ENCODE data around the gene AATK.

The AATK gene

DNA sequence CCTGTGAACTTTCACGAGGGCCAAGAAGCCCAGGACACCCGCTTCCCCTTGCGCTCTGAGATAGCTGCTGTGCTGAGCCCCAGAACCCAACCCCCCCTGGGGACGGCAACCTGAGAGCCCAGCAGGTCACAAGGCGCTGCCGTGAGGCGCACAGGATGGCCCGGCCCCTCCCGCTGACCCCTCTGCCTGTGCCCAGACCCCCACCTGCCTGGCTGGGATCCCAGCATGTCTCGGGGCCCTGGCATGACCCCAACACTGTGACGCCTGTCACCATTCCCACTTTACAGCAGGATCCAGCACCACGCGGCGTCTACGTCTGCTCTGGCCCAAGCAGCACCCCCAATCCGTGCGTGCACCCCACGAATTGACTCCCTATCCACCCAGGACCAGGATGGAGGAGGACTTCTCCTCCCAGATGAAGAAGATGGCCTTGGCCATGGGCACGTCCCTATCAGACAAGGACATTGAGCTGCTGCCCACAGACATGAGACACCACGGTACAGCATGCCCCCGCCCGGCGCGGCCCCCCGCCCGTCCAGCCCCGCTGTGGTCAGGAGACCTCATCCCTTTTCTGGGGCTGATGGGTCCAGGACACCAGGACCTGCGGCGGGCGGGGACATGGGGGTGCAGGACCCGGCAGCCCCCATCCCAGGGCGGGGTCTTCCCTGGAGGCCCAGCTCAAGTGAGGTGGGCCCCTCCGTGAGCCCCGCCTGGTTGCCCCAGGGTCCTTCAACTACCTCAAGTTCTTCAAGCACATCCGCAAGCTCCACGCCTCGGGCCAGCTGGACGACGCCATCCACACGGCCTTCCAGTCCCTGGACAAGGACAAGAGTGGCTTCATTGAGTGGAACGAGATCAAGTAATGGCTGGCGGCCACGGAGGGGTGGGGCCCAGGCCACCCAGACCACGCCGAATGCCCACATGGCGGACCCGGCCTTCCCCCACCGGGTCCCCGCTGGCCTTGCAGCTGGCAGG lies 15.1 kb upstream of the AATK start:
- DNase-seq, result no peak

DNA sequence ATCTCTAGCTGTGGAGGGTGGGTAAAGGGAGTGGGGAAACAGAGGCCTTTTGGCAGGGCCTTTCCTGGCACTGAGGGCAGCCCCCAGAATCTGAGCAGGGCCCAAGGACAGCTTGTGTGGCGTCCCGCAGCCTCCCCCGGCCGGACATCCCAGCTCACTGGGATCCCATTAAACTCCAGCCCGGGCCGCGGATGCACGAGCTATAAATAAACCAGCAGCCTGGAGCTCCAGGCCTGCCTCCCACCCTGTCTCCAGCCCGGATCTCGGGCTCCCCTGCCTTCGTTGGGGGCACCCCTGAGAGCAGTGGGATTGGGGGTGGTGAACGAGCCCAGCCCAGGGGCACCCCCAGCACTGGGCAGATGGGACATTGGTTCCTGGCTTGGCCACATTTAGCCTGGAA lies 13.8 kb upstream of the AATK start:
- H3K9me3 ChIP-seq, result no peaks in the 10 kb centered on the region
- H3K36me3 ChIP-seq, result no peaks in the 10 kb centered on the region
- H3K4me1 ChIP-seq, result no peaks in the 10 kb centered on the region
- intact Hi-C loops (cut with DNase I; ENCODE audit: low total_unique reads), result no loop called here
- TF ChIP-seq, protein P1, sequence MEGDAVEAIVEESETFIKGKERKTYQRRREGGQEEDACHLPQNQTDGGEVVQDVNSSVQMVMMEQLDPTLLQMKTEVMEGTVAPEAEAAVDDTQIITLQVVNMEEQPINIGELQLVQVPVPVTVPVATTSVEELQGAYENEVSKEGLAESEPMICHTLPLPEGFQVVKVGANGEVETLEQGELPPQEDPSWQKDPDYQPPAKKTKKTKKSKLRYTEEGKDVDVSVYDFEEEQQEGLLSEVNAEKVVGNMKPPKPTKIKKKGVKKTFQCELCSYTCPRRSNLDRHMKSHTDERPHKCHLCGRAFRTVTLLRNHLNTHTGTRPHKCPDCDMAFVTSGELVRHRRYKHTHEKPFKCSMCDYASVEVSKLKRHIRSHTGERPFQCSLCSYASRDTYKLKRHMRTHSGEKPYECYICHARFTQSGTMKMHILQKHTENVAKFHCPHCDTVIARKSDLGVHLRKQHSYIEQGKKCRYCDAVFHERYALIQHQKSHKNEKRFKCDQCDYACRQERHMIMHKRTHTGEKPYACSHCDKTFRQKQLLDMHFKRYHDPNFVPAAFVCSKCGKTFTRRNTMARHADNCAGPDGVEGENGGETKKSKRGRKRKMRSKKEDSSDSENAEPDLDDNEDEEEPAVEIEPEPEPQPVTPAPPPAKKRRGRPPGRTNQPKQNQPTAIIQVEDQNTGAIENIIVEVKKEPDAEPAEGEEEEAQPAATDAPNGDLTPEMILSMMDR (IDR thresholded peaks at IDR 0.05), result no peak
- H3K27ac ChIP-seq, result no peak overlapping the region
- no peak for DNase-seq
- H3K4me3 ChIP-seq, result no peak overlapping the region
- peaks cover 0 to 52% of the 10 kb centered on the region in 2 donors for H3K27me3 ChIP-seq

More for the DNA sequence above, 15.1 kb upstream of the AATK start:
- TF ChIP-seq, protein P1 (IDR thresholded peaks at IDR 0.05), result no peak
- no peak overlapping the region for H3K4me3 ChIP-seq
- no peaks in the 10 kb centered on the region for H3K4me1 ChIP-seq
- peaks cover 0 to 58% of the 10 kb centered on the region in 2 donors for H3K27me3 ChIP-seq
- intact Hi-C loops (cut with DNase I; ENCODE audit: low total_unique reads), result no loop called here
- no peaks in the 10 kb centered on the region for H3K36me3 ChIP-seq
- no peak overlapping the region for H3K27ac ChIP-seq
- no peaks in the 10 kb centered on the region for H3K9me3 ChIP-seq

DNA sequence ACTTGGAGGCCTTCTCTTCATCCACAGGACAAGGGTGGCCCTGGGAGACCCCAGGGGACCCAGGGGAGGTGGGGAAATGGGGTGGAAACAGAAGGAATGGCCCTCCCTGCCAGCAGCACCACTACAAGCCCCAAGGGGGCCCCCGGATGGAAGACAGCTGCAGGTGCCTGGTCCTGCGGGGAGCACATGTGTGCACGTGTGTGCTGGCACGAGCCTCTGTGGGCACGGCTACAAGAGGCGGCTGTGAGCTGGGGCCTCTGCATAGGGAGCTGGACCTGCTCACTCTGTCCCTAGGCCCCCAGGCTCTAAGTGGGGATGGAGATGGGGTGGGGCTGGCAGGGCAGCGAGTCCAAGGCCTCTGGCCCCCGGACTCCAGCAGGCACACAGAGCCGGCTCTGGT lies 13.2 kb upstream of the AATK start:
- H3K4me1 ChIP-seq, result no peaks in the 10 kb centered on the region
- intact Hi-C loops (cut with DNase I; ENCODE audit: low total_unique reads), result no loop called here
- TF ChIP-seq, protein P1 (IDR thresholded peaks at IDR 0.05), result no peak
- no peaks in the 10 kb centered on the region for H3K9me3 ChIP-seq
- H3K27ac ChIP-seq, result no peak overlapping the region
- H3K4me3 ChIP-seq, result no peak overlapping the region
- DNase-seq, result no peak
- peaks cover 0 to 49% of the 10 kb centered on the region in 2 donors for H3K27me3 ChIP-seq
- H3K36me3 ChIP-seq, result no peaks in the 10 kb centered on the region

DNA sequence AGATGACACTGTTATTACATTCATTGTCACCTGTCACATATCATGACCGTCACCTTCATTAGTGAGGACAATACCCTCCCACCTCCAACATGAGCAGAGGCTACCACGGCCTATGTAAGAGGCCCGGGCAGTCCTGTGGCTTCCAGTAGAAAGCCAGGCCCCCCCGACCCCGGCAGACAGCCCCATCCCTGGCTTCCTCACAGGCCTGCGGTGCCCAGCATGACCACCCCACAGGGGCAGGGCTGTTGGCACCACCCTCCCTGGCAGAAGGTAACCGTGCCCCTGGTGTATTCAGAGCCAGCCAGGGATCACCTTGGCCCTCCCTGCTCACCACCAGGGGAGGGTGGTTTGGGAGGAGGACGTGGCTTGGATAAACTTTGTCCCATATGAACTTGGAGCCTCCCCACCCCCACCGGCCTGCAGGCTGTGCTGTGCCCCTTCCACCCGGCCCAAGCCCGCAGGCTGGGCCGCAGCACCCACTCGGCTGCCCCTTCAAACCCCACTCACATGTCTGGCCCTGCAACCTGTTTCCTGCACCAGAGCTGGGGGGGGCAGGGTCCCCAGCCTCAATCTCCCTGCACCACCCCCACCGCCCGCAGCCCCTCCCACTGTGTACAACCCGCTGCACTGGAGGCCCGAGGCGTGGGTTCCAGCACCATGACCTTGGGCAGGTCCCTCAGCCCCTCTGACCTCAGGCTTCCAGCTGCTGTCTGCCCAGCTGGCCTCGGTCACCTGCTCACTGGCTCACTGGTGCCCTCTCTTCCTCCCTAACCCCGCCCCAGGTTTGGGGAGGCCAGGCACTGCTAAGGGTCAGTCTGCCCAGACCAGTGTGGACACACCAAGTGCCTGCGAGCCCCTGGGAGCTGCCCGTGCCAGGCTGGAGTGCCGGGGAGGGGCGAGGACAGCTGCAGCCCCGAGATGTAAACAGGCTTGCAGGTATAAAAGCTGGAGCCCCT lies 12.4 kb upstream of the AATK start:
- H3K27ac ChIP-seq, result no peak overlapping the region
- no peak overlapping the region for H3K4me3 ChIP-seq
- no peaks in the 10 kb centered on the region for H3K4me1 ChIP-seq
- no peaks in the 10 kb centered on the region for H3K9me3 ChIP-seq
- peaks cover 0 to 42% of the 10 kb centered on the region in 2 donors for H3K27me3 ChIP-seq
- no peak for DNase-seq
- no peaks in the 10 kb centered on the region for H3K36me3 ChIP-seq
- TF ChIP-seq, protein P1 (IDR thresholded peaks at IDR 0.05), result no peak
- intact Hi-C loops (cut with DNase I; ENCODE audit: low total_unique reads), result no loop called here

DNA sequence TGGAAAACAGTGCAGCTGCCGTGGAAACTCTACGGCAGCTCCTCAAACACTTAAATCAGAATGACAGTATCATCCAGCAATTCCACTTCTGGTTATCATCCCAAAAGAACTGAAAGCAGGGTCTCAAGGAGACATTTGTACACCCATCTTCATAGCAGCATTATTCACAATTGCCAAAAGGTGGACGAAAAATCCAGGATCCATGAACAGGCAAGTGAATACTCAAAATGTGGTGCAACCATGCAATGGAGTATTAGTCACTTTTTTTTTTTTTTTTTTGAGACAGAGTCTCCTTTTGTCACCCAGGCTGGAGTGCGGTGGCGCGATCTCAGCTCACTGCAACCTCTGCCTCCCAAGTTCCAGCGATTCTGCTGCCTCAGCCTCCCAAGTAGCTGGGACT lies 10.6 kb upstream of the AATK start:
- Histone ChIP-seq H3K4me3 (no peak overlapping the region), H3K9me3 (no peaks in the 10 kb centered on the region), H3K27me3 (peaks cover 0 to 24% of the 10 kb centered on the region in 2 donors), H3K4me1 (no peaks in the 10 kb centered on the region), H3K27ac (no peak overlapping the region), H3K36me3 (no peaks in the 10 kb centered on the region)
- no peak for DNase-seq
- TF ChIP-seq, protein P1 (IDR thresholded peaks at IDR 0.05), result no peak
- intact Hi-C loops (cut with DNase I; ENCODE audit: low total_unique reads), result no loop called here
